Caki2 (cell line): Measurements from ENCODE around the gene SLC6A18. TPM values are rescaled to one million over a fixed set of nuclear protein-coding genes. Genes with fewer than 3 reads are reported as not detected.
"Not testable (repeated sequence)": the region's sequence is repeated elsewhere in the genome, so short reads cannot be mapped to it uniquely, and the experiment has no call there.

Source experiments
- DNase-seq: peaks from one replicate; pipeline ENCODE4 v3.0.0-alpha.2; 2015; ENCODE audit warnings: low read depth
- in situ Hi-C: cut with HindIII; loops from 2 replicates; pipeline ENCODE4 v1.10.0; 2016; ENCODE audit warnings: low sequenced_read_pairs, low pct_unique_long_range_greater_than_20kb, mixed read lengths
- total RNA-seq: library from RNA; depleted of rRNA; stranded (reverse); fragments of >200 nt; shearing (Covaris generic); gene quantifications from 2 replicates; pipeline ENCODE4 v1.2.3, GENCODE V29; 2014; ENCODE audit warnings: low replicate concordance

The SLC6A18 gene
- total RNA-seq, 1 experiment from 2014 or later = not detected

DNA sequence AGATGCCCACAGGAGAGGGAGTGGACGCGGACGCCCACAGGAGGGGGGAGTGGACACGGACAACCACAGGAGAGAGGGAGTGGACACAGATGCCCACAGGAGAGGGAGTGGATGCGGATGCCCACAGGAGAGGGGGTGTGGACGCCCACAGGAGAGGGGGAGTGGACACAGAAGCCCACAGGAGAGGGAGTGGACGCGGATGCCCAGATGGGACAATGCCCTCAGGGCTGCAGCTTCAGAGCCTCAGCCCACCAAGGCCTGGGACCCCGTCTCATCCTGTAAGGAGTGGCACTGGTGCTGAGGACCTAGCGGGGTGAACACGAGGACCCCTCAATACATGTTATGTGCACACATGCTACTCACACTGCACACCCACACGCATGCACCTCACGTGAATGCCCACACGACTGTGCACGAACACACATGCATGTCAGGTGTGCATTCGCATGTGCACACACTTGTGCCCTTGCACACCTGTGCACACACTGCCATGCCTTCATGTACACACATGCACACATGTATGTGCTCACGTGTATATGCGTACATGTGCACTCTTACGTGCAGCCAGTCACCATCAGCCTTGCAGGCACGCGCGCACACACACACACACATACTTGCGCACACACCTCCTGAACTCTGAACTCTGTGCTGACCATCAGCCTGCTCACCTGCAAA, 34.8 kb downstream of the SLC6A18 start:
- in situ Hi-C loops = no loop called here
- no peak for DNase-seq

DNA sequence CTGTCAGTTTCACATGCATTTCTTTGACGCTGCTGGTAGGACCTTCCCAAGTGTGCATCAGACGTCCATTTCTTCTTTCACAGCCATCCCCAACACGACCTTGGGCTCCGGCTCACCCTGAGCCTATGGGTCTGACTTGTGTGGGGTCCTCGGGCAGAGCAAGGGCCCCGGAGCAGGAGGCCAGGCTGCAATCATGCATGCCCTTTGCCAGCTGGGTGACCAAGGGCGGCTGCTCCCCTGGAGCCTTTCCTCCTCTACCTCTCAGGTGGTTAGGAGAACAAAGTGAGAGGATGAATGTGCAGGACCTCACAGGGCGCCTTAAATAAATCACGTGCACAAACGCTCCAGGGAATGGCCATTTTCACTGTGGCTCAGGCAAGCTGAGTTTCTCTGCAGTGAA, 36.5 kb downstream of the SLC6A18 start:
- DNase-seq = no peak
- in situ Hi-C loops = no loop called here

DNA sequence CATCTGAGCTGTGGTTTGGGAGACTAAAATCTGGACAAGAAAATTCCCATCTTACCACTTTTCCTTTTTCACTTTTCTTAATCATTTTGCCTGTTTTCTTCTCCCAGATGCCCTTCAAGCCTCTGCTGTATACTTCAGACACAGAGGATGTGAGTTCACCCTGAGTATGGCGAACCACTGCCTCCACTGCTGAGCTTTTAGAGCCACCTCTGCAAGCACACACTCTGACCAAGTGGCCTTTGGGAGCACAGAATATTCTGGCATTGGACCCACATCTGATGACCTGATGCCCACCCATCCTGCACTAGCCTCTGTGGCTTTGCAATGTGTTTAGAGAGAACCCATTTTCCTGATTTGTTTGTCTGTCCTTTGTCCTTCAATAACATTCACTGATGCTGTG, 37.2 kb downstream of the SLC6A18 start:
- DNase-seq = no peak
- in situ Hi-C loops = no loop called here

DNA sequence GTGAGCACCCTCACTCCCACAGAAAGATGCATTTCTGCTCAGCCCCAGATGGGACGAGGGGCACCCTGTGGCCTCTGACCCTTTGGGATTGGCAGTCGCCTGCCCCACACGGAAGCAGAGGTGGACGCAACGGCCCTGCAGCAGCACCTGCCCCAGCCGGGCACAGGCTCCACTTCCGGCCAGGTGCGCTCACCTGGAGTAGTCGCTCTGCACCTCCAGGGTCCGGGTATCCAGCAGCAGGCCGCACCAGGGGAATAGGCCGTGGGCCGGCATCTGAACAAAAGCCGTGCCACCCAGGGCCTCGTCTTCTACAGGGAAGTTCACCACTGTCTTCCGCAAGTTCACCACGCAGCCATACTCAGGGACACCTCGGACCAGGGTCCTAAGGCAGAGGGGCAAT, 39.0 kb downstream of the SLC6A18 start:
- no peak for DNase-seq
- in situ Hi-C loops = no loop called here

DNA sequence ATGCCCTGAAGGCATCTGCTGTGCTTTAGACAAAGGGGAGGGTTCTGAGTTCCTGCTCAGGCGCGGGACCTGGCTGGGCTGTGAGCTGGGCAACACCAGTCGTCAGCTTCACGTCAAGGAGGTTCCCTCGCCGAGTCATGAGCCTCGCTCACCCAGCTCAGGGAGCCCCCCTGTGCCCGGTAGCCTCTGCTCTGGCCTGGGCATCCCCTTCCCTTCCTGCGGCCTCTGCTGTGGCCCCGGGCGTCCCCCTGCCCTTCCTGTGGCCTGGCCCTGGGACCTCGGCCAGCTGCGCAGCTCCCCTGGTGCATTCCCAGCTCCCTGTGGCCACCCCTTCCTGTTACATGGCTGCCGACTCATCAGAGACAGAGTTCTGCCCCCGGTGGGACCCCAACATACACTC, 39.8 kb downstream of the SLC6A18 start:
- in situ Hi-C loops = no loop called here
- DNase-seq = no peak

DNA sequence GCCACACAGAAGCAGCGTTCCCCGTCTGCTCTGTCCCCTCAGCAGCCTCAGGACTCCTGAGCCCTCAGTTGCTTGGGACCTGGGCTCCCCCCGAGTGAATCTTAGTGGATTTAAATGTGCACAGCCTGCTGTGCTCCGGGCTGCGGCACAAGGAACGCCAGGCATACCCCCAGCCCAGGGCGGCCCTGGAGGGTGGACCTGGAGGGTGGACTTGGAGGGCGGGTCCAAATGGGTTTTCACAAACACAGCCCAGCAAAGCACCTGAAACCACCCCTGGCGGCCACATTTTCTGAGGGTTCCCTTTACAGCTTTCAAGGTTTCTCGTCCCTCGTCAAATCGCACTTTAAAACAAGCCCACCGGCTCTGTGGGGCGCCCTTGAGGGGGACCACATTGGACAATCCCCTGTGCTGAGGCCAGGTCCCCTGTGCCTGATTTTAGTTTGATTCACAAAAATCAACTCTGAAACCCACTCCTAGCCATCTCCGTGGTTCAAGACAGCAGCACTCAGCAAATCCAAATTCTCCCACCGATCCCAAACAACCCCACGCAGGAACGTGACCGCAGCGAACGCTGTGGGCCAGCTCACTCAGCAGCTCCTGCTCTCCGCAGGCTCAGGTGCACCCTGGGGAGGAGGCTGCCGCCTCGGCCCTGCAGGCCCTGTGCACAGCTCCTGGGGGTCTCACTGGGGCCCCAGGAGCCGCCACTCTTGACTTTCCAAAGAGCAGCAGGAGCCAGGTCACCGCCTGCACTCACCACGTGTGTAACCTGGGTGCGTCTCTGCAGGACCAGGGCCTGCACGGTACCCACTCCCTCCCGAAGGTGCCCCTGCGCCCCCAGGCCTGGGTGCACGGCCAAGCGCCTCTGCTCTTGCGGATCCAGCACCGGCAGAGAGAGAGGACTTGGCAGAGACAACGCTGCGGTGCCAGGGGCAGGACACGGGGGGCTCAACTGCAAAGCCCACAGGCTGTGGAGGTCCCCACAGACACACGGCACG, 40.6 kb downstream of the SLC6A18 start:
- in situ Hi-C loops = no loop called here
- DNase-seq = no peak

DNA sequence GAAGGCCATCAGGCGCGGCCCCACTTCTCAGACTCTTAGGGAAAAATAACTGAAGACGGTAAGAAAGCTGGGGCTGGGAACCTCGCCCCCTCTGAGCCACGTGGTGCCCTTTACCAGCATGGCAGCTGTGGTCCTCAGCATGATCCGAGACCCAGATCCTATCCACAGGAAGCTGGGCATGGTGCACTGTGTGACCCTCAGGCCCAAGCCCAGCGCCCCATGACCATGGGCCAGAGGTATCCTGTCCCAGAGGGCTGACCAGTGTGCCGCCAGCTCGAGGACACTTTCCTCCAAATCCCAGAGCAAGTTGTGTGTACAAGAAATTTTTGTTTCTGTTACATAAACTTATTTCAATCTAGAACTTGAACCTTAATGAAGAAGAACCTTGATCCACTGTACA, 41.6 kb downstream of the SLC6A18 start:
- DNase-seq = no peak
- in situ Hi-C loops = no loop called here

DNA sequence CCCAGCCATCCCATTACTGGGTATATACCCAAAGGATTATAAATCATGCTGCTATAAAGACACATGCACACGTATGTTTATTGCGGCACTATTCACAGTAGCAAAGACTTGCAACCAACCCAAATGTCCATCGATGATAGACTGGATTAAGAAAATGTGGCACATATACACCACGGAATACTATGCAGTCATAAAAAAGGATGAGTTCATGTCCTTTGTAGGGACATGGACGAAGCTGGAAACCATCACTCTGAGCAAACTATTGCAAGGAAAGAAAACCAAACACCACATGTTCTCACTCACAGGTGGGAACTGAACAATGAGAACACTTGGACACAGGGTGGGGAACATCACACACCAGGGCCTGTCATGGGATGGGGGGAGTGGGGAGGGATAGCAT, 42.3 kb downstream of the SLC6A18 start:
- DNase-seq, in situ Hi-C loops: not testable (repeated sequence)

DNA sequence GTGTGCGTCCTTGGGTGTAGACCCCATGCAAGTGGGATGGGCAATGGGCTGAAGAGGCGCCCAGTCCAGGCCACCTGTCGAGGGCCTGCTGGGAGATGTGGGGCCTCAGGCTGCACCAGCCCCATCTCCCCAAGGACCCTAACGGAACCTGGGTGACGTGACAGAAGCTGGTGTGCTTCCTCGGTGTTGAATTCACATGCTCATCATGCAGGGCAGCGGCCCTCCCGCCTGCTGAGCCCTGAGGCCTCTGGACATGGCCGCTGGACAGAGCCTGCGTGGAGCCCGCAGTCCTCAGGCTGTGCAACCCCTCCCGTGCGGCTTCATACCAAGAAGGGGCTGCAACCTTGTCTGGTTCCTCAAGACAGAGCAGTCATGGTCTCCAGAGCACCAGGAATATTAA, 42.9 kb downstream of the SLC6A18 start:
- no peak for DNase-seq
- in situ Hi-C loops = no loop called here

DNA sequence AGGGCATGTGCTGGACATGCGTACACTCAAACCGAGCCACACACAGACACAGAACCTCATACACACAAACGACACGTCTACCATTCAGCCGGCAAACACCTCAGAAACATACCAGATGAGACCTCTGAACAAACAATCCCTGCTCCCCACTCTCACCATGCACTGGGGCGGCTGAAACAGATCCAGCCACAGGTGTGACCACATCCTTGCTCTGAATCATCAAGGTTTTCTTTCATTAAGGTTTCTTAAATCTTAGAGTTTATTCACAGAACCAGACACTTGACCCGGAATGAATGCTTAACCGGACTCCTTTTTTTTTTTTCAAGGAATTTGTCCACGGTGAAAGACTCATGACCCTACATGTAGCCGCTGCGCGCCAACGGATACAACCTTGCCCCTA, 43.5 kb downstream of the SLC6A18 start:
- no peak for DNase-seq

DNA sequence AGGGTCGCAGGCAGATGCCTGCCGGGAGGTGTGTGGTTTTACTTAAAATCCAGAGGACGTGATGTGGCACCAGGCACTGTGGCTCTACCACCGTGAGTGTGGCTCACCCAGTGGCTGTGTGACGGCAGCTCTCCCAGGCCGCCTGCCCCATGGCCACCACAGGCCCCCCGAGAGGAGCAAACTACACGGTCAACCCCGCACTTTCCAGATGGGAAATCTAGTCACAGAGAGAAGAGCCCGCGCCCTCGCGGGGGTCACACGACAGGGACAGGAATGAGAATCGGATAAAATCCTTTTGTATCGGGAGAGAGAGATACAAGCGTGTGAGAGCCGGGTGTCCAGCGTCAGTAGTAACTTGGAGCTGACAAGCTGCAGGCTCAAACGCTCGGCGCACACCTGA, 45.2 kb downstream of the SLC6A18 start:
- no peak for DNase-seq
- in situ Hi-C loops = no loop called here

More for the DNA sequence above, 43.5 kb downstream of the SLC6A18 start:
- in situ Hi-C loops = no loop called here

DNA sequence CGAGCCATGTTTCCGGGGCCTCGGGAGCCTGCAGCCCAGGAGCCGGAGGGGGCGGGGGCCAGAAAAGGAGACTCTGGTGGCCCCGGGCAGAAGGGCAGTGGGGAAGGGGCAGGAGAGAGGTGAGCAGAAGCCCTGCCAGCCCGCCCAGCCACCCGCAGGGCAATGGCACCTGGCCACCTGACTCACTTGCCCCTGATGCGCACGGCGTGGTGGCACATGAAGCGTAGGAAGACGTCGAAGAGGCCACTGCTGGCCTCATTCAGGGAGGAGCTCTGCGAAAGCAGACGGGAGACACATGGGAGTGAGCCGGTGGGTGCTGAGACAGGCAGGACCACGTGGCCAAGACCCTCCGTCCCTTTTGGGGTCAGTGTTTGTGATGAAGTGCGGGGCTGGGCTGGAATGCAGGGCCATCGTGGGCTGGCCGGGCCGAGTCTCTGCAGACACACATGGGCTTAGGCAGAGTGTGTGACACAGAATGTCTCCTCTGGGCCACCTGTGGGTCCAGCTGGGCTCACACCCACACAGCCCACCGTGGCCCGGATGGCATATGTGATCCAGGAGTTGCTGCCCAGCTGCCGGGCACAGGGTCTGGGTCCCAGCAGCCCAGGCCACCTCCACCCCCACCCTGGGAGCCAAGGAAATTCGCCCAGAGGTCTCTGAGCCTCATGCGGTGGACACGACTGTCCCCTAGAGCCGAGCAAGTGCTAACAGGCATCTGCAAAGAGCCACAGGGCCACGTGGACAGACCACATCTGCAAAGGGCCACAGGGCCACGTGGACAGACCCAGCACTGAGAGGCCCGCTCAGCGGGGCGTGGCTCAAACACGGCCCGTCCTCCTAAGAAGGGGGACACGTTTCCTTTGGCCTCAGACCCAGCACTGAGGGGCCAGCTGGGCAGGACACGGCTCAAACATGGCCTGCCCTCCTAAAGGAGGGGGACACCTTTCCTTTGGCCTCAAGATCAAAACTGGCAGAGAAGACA, 46.0 kb downstream of the SLC6A18 start:
- in situ Hi-C loops = no loop called here
- DNase-seq = no peak

DNA sequence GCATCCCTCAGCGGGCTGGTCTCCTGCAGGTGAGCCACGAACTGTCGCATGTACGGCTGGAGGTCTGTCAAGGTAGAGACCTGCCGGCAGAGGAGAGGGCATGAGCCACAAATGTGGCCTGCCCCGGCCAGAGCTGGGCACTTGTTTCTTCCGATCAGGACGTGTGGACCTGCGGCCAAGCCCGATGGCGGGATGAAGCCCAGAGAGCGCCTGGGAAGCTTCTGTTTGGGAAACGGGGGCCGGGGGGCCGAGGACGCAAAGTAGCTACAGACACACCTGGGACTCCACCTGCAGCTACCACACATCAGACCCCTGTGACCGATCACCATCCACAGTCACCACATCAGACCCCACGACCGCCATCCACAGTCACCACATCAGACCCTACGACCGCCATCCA, 47.0 kb downstream of the SLC6A18 start:
- DNase-seq = no peak
- in situ Hi-C loops = no loop called here

DNA sequence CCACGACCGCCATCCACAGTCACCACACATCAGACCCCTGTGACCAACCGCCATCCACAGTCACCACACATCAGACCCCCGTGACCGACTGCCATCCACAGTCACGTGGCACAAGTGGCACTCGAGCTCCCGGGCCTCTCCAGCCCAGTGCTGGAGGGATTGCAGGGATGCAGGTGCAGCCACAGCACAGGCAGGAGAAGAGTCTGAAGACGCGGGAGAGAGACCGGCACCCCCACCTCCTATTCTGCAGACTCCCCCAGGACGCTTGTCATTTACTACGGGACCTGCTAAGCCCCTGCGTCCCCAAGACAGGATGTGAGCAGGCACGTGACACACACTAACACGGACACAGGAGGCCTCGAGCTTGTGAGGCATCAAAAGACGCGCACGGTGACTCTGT, 48.6 kb downstream of the SLC6A18 start:
- in situ Hi-C loops = no loop called here
- DNase-seq = no peak

DNA sequence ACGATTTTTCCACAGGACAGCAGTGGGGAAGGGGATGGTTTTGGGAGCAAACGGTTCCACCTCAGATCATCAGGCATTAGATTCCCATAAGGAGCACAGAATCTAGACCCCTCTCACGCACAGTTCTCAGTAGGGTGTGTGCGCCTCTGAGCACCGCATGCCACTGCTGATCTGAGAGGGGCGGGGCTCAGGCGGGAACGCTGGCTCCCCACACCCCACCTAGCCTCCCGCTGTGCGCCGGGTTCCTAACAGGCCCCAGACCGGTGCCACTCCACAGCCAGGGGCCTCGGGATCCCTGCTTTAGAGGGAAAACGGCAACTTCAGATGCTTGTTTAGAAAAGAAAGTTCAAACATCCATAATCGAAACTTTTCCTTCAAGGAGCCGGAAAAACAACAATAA, 49.3 kb downstream of the SLC6A18 start:
- in situ Hi-C loops = no loop called here
- DNase-seq = no peak

DNA sequence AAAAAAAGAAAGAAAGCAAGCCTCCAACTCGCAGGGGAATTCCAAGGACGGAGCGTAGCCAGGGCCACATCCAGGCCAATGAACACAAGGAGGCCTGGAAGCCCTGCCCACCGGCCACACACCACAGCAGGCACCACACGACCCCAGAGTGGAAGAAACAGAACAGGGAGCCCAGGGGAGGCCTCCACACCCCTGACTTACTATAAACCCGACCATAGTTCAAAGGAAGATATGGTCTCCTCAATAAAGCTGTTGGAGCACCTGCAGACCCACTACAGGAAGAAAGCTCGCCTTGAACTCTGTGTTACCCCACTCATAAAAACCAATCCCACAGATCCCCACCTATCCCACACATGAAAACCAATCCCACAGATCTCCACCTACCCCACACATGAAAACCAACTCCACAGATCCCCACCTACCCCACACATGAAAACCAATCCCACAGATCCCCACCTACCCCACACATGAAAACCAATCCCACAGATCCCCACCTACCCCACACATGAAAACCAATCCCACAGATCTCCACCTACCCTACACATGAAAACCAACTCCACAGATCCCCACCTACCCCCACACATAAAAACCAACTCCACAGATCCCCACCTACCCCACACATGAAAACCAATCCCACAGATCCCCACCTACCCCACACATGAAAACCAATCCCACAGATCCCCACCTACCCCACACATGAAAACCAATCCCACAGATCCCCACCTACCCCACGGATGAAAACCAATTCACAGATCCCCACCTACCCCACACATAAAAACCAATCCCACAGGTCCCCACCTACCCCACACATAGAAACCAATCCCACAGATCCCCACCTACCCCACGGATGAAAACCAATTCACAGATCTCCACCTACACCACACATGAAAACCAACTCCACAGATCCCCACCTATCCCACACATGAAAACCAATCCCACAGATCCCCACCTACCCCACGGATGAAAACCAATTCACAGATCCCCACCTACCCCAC, 50.5 kb downstream of the SLC6A18 start:
- in situ Hi-C loops, DNase-seq: not testable (repeated sequence)

DNA sequence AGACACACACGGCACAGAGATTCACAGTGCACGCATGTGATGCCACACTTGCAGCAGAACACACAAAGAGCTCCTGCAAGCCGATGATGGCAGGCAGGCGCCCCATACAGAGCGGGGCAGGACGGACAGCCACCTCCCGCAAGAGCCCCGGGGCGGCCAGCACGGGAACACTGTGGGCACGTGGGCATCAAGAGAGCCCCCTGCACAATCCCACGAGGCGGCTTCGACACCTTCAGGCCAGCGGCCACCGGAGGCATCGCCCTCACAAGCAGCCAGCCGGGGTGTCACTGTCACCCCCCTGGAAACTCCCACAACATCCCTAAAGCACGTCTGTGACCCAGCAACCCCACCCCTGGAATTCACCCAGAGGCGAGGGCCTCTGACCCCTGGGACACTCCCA, 51.7 kb downstream of the SLC6A18 start:
- in situ Hi-C loops = no loop called here
- no peak for DNase-seq
